Right atrium auricular region (tissue), 2 donors: ENCODE results near the gene AP2A2. TPM values are rescaled to one million over a fixed set of nuclear protein-coding genes. Genes with fewer than 3 reads are reported as not detected.

Experiments used
- DNase-seq: peaks from one replicate; pipeline ENCODE4 v3.0.0-alpha.2; 2019; ENCODE audit warnings: low spot score
- H3K27ac ChIP-seq, 2 donors: fragments of 200-600 bp; sonication (generic); 1 replicate in 1 of 2; 2 replicates in 1 of 2; pipeline ENCODE4 v1.5.1; 2016 to 2019
- H3K27me3 ChIP-seq, 2 donors: fragments of 200-600 bp; sonication (generic); one replicate each; pipeline versions ENCODE4 v1.5.1 to v1.6.0; 2017 to 2019
- H3K36me3 ChIP-seq: fragments of 200-600 bp; sonication (generic); one replicate; pipeline ENCODE4 v1.5.1; 2016
- H3K4me1 ChIP-seq, 2 donors: fragments of 200-600 bp; sonication (generic); one replicate each; pipeline versions ENCODE4 v1.5.1 to v1.6.0; 2017 to 2019
- H3K4me3 ChIP-seq, 2 donors: fragments of 200-600 bp; sonication (generic); 1 replicate in 1 of 2; 2 replicates in 1 of 2; pipeline ENCODE4 v1.5.1; 2017 to 2019; ENCODE audit warnings: mild to moderate bottlenecking in 1 of 2, moderate library complexity in 1 of 2
- H3K9me3 ChIP-seq, 2 donors: fragments of 200-600 bp; sonication (generic); one replicate each; pipeline ENCODE4 v1.5.1; 2019
- total RNA-seq, 2 donors: library from RNA; depleted of rRNA; stranded (reverse); fragments of >200 nt; gene quantifications; one replicate each; pipeline ENCODE4 v1.1.0, GENCODE V29; 2016
- TF ChIP-seq, protein P1 (sequence below), 2 donors: fragments of 200-600 bp; sonication (generic); IDR thresholded peaks; one replicate each; pipeline ENCODE4 v1.5.1; 2019; ENCODE audit warnings: antibody characterized with exemption in 2 of 2

The AP2A2 gene
- total RNA-seq, 2 donors from 2014 or later, result 28.8 to 41.7 TPM

DNA sequence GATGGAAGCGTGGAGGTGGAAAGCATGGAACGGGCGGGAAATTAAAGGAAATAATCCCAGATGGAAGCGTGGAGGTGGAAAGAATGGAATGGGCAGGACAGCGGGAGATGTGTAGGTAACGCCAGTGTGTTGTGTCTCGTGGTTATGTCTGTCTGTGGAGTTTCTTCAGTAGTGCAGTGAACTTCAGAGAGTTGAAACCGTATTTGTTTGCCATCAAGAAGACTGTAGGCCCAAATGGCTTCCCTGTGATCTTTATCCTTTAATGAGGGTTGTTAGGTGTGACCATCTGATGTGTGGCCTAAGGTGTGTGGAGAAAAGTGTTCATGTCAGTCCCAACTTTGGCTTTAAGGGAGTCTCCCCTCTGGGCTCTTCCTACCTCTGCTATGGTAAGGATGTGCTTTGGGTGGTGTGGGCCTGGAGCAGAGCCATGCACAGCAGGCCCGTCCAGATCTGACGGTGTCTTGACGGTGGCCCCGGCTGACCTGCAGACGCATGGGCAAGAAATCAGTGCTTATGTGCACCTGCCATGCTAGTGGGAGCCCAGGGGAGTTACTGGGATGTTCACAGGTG is 39.6 kb downstream of the AP2A2 start:
- H3K4me3 ChIP-seq, result no peak overlapping the region
- DNase-seq, result no peak
- peaks cover 44% of the 10 kb centered on the region for H3K36me3 ChIP-seq
- no peaks in the 10 kb centered on the region for H3K9me3 ChIP-seq
- H3K4me1 ChIP-seq, result peaks cover 0 to 12% of the 10 kb centered on the region in 2 donors
- H3K27me3 ChIP-seq, result no peaks in the 10 kb centered on the region
- no peak overlapping the region for H3K27ac ChIP-seq
- TF ChIP-seq, protein P1, sequence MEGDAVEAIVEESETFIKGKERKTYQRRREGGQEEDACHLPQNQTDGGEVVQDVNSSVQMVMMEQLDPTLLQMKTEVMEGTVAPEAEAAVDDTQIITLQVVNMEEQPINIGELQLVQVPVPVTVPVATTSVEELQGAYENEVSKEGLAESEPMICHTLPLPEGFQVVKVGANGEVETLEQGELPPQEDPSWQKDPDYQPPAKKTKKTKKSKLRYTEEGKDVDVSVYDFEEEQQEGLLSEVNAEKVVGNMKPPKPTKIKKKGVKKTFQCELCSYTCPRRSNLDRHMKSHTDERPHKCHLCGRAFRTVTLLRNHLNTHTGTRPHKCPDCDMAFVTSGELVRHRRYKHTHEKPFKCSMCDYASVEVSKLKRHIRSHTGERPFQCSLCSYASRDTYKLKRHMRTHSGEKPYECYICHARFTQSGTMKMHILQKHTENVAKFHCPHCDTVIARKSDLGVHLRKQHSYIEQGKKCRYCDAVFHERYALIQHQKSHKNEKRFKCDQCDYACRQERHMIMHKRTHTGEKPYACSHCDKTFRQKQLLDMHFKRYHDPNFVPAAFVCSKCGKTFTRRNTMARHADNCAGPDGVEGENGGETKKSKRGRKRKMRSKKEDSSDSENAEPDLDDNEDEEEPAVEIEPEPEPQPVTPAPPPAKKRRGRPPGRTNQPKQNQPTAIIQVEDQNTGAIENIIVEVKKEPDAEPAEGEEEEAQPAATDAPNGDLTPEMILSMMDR (IDR thresholded peaks at IDR 0.05), result no peak

DNA sequence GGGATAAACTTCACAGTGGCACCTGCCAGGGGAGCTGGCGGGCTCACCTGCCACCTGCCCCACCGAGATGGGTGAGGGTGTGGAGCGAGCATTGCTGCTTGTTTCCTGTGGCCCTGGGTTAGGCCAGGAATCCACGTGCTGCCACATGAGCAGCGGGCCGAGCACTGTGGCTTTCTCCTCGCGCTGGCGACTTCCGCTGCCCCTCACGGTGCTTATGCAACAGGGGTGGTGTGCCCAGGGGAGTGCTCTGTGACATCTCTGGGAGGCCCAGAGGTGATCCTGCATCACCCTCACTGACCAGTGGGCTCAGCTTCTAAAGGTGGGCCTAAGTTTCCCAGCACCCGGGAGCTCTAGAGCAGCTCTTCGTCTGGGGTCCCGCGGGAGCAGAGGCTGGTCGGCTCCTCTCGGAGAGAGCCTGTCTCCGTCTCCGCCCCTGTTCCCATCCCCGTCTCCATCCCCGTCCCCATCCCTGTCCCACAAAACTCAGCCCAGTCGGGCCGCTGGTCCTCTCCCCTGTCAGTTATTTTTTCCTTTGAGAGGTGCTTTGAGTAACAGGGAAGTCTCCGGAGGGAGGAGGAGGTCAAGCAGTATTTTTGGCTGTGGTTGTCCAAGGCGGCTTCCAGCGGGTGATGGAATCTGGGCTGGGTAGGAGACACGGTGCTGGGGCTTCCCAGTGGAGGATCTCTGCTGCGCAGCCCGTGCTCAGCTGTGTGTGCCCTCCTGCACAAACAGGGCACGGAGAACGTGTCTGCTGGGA is 42.5 kb downstream of the AP2A2 start:
- Histone ChIP-seq H3K27me3 (no peaks in the 10 kb centered on the region), H3K36me3 (peaks cover 44% of the 10 kb centered on the region), H3K27ac (no peak overlapping the region), H3K4me1 (peaks cover 0 to 12% of the 10 kb centered on the region in 2 donors), H3K9me3 (no peaks in the 10 kb centered on the region), H3K4me3 (no peak overlapping the region)
- TF ChIP-seq, protein P1 (IDR thresholded peaks at IDR 0.05), result no peak
- no peak for DNase-seq

- Histone ChIP-seq H3K27ac (no peak overlapping the region), H3K9me3 (no peaks in the 10 kb centered on the region), H3K4me3 (no peak overlapping the region), H3K4me1 (peaks cover 0 to 12% of the 10 kb centered on the region in 2 donors), H3K36me3 (peaks cover 44% of the 10 kb centered on the region), H3K27me3 (no peaks in the 10 kb centered on the region)
- DNase-seq, result no peak
- TF ChIP-seq, protein P1 (IDR thresholded peaks at IDR 0.05), result no peak
Measured at GRCh38 chr11:968822-969221, 43.2 kb downstream of the AP2A2 start.

GRCh38 chr11:969651-970205 is 44.1 kb downstream of the AP2A2 start:
- TF ChIP-seq, protein P1 (IDR thresholded peaks at IDR 0.05), result no peak
- Histone ChIP-seq H3K27ac (no peak overlapping the region), H3K36me3 (peaks cover 41% of the 10 kb centered on the region), H3K4me3 (no peak overlapping the region), H3K9me3 (no peaks in the 10 kb centered on the region), H3K27me3 (no peaks in the 10 kb centered on the region), H3K4me1 (peaks cover 0 to 12% of the 10 kb centered on the region in 2 donors)
- DNase-seq, result no peak

GRCh38 chr11:970319-970871 is 44.7 kb downstream of the AP2A2 start:
- no peak for DNase-seq
- Histone ChIP-seq H3K4me3 (no peak overlapping the region), H3K4me1 (peaks cover 0 to 12% of the 10 kb centered on the region in 2 donors), H3K27me3 (no peaks in the 10 kb centered on the region), H3K27ac (no peak overlapping the region), H3K36me3 (peaks cover 41% of the 10 kb centered on the region), H3K9me3 (no peaks in the 10 kb centered on the region)
- TF ChIP-seq, protein P1 (IDR thresholded peaks at IDR 0.05), result no peak
